Panc1 (cell line): ENCODE results near the gene FAM78A. TPM values are rescaled to one million over a fixed set of nuclear protein-coding genes. Genes with fewer than 3 reads are reported as not detected.

ENCODE experiments used
- ATAC-seq: fragments of 200-7000 bp; cut with Tn5 transposase; 2 replicates; pipeline ENCODE4 v1.9.1; 2020; ENCODE audit warnings: mild to moderate bottlenecking, moderate library complexity
- BruUV-seq: library from RNA; stranded (reverse); fragments of 400-500 nt; replicated peaks from 2 replicates; lab custom pipeline; 2021; lab: Mats Ljungman, UMichigan
- CTCF ChIA-PET: fragments of 300-600 bp; sonication (Branson Sonifier 250); formaldehyde crosslinking; loops from one replicate; lab custom pipeline; 2022; ENCODE audit warnings: antibody characterized with exemption; lab: Charles Lee
- POLR2A ChIA-PET: fragments of 300-600 bp; sonication (Branson Sonifier 250); formaldehyde crosslinking; loops from one replicate; lab custom pipeline; 2022; ENCODE audit warnings: antibody characterized with exemption; lab: Charles Lee
- DNase-seq: peaks from one replicate; pipeline ENCODE4 v3.0.0-alpha.2; 2010; ENCODE audit warnings: low read depth, low spot score
- H3K27ac ChIP-seq: 2 replicates; pipeline ENCODE4 v1.5.1; 2011; ENCODE audit warnings: mild to moderate bottlenecking, low read length, inconsistent platforms
- H3K27me3 ChIP-seq: fragments of 200-500 bp; sonication (Bioruptor generic); 2 replicates; pipeline ENCODE4 v1.6.0; 2014; ENCODE audit warnings: low read length, inconsistent platforms; ENCODE audit not compliant: control insufficient read depth, insufficient read depth
- H3K36me3 ChIP-seq: fragments of 200-500 bp; sonication (Bioruptor generic); 2 replicates; pipeline ENCODE4 v1.5.1; 2014; ENCODE audit warnings: inconsistent platforms, mild to moderate bottlenecking, low read length, moderate library complexity; ENCODE audit not compliant: control insufficient read depth, insufficient read depth
- H3K4me1 ChIP-seq: 2 replicates; pipeline ENCODE4 v1.5.1; 2011; ENCODE audit warnings: inconsistent platforms, mild to moderate bottlenecking, low read length, moderate library complexity; ENCODE audit not compliant: control insufficient read depth, insufficient read depth
- H3K4me3 ChIP-seq, 2 experiments: 2 replicates each; pipeline ENCODE4 v1.5.1; 2011 to 2012; ENCODE audit warnings: low read depth in 2 of 2, low read length in 2 of 2, mild to moderate bottlenecking in 2 of 2, inconsistent platforms in 1 of 2, moderate library complexity in 1 of 2
- H3K9me3 ChIP-seq: fragments of 200-500 bp; sonication (Bioruptor generic); 2 replicates; pipeline ENCODE4 v1.5.1; 2014; ENCODE audit warnings: low read depth, mild to moderate bottlenecking, inconsistent platforms, low read length, moderate library complexity; ENCODE audit not compliant: control insufficient read depth, insufficient read depth
- CTCF ChIP-seq: fragments of 450-650 bp; IDR thresholded peaks from 2 replicates; pipeline ENCODE4 v1.5.1; 2017; ENCODE audit warnings: mild to moderate bottlenecking
- POLR2AphosphoS5 ChIP-seq: IDR thresholded peaks from 2 replicates; pipeline ENCODE4 v1.6.1; 2012; ENCODE audit warnings: mild to moderate bottlenecking, low read depth, low read length, moderate library complexity
- REST ChIP-seq, 2 experiments: IDR thresholded peaks; 2 replicates each; pipeline ENCODE4 v1.6.1; 2011 to 2012; ENCODE audit warnings: low read depth in 2 of 2, control low read depth in 1 of 2, low read length in 1 of 2, mild to moderate bottlenecking in 1 of 2, moderate library complexity in 1 of 2; ENCODE audit not compliant: insufficient read depth in 1 of 2
- SIN3A ChIP-seq: IDR thresholded peaks from 2 replicates; pipeline ENCODE4 v1.6.1; 2012; ENCODE audit warnings: low read depth, mild to moderate bottlenecking, low read length, moderate library complexity, borderline replicate concordance; ENCODE audit not compliant: insufficient read depth
- TCF7L2 ChIP-seq: IDR thresholded peaks from 2 replicates; pipeline ENCODE4 v1.6.1; 2011; ENCODE audit warnings: mild to moderate bottlenecking, low read depth, low read length, inconsistent platforms
- in situ Hi-C: cut with HindIII; loops from 2 replicates; pipeline ENCODE4 v1.10.0; 2016; ENCODE audit warnings: low sequenced_read_pairs, low pct_unique_long_range_greater_than_20kb
- intact Hi-C: fragments of 100-400 bp; cut with micrococcal nuclease; formaldehyde crosslinking; loops from one replicate; pipeline ENCODE4 v1.10.0; 2022; ENCODE audit not compliant: unreplicated experiment
- total RNA-seq: library from RNA; stranded (reverse); gene quantifications from one replicate; pipeline ENCODE4 v1.2.1, GENCODE V29; 2021; ENCODE audit not compliant: unreplicated experiment

FAM78A gene
- total RNA-seq, 1 experiment from 2014 or later, result 0.59 TPM

DNA sequence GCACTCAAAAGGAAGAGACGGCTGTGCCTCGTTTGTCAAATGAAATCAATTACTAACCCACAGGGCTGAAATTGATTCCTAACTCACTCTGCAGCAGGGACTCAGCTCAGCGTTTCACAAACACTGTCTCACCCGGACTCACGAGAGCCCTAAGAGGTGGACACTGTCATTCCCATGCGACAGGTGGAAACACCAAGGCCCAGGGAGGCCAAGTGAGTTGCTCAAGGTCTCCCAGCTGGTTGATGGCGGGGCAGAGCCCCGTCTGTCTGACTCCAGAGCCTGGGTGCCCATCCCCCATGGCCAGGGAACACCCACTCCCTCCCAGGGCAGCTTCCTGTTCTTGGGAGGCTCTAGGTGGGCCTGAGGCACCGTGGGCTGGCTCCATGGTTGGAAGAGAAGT, 11.9 kb upstream of the FAM78A start:
- CTCF ChIA-PET, result no interaction called here
- ATAC-seq (no peak), DNase-seq (no peak)
- no peaks in the 10 kb centered on the region for H3K36me3 ChIP-seq
- no peaks in the 10 kb centered on the region; the same call in 1 of the 2 replicates for H3K4me1 ChIP-seq
- in situ Hi-C loops (no loop called here), intact Hi-C loops (no loop called here)
- POLR2A ChIA-PET, result no interaction called here
- H3K27ac ChIP-seq, result no peak overlapping the region
- BruUV-seq, result no TSS peak
- TF ChIP-seq CTCF (no peak), POLR2AphosphoS5 (no peak), TCF7L2 (no peak), REST (IDR thresholded peaks at IDR 0.05; ENCODE audit: insufficient read depth in 1 of 2, low read depth in 2 of 2, low read length in 1 of 2) (no peak), SIN3A (no peak)
- H3K4me3 ChIP-seq, result no peak overlapping the region
- H3K9me3 ChIP-seq, result no peaks in the 10 kb centered on the region
- H3K27me3 ChIP-seq, result no peaks in the 10 kb centered on the region

- ATAC-seq (no peak), DNase-seq (no peak)
- intact Hi-C loops, result no loop called here
- no peak overlapping the region for H3K4me3 ChIP-seq
- no peaks in the 10 kb centered on the region for H3K9me3 ChIP-seq
- ChIA-PET POLR2A (no interaction called here), CTCF (no interaction called here)
- no TSS peak for BruUV-seq
- H3K27ac ChIP-seq, result no peak overlapping the region
- in situ Hi-C loops, result no loop called here
- no peaks in the 10 kb centered on the region for H3K36me3 ChIP-seq
- H3K27me3 ChIP-seq, result no peaks in the 10 kb centered on the region
- no peaks in the 10 kb centered on the region; the same call in 1 of the 2 replicates for H3K4me1 ChIP-seq
- TF ChIP-seq REST (IDR thresholded peaks at IDR 0.05; ENCODE audit: insufficient read depth in 1 of 2, low read depth in 2 of 2, low read length in 1 of 2) (no peak), POLR2AphosphoS5 (no peak), TCF7L2 (no peak), SIN3A (no peak), CTCF (no peak)
Measured at GRCh38 chr9:131287359-131287758, 11.0 kb upstream of the FAM78A start.
